ENCODE measurements around the gene TRPV4. TPM values are rescaled to one million over a fixed set of nuclear protein-coding genes. Genes with fewer than 3 reads are reported as not detected.
A peak's percentile ranks its signal among the peaks of the same experiment; 100 is the strongest.

TRPV4 gene
- total RNA-seq, 2 donors from 2014 or later, result not detected

DNA sequence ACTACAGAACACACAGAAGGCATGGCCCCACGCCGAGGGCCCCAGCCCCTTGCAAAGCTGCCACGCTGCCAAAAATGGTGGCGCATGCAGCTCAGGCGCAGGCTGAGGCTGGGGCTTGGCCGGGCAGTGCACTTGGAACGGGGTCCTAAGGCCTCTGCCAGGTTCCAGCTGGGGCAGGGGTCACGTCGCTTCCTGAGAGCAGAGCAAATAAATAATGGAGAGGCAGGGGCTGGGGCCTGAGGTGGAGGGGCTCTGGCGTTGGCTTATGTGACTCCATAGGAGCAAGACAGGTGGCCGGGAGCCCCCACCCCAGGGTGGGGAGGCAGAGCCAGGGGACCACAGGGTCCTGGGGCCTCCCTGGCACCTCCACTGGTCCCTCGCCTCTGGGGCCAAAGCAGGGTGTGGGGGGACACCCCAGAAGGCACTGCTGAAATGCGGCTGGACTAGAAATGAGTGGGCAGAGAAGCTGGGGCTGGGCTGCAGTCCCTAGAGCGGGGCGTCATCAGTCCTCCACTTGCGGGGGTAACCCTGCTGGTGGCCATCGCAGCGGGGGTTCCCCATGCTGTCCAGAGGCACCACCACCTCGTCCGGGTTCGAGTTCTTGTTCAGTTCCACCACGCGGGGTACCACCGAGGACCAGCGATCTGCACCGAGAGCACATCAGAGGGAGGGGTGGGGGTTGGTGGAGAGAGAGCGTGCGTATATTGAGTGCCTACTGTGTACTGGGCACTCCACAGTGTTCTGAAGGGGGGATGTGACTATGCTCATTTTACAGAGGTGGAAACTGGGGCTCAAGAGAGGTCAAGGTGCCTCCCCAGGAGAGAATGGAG is 49.8 kb downstream of the TRPV4 start:
- no peaks in the 10 kb centered on the region for H3K4me1 Mint-ChIP-seq (ENCODE audit: low read depth)
- DNase-seq, result no peak
- peaks cover 0 to 1% of the 10 kb centered on the region in 2 donors for H3K36me3 Mint-ChIP-seq (ENCODE audit: insufficient read depth in 2 of 2)
- no peak overlapping the region for H3K4me3 Mint-ChIP-seq
- H3K27ac Mint-ChIP-seq, result no peak overlapping the region
- no peak for ATAC-seq (replicated peaks in 1 of 2)
- no peaks in the 10 kb centered on the region for H3K27me3 Mint-ChIP-seq (ENCODE audit: low read depth)
- peaks cover 0 to 3% of the 10 kb centered on the region in 2 donors for H3K9me3 Mint-ChIP-seq

DNA sequence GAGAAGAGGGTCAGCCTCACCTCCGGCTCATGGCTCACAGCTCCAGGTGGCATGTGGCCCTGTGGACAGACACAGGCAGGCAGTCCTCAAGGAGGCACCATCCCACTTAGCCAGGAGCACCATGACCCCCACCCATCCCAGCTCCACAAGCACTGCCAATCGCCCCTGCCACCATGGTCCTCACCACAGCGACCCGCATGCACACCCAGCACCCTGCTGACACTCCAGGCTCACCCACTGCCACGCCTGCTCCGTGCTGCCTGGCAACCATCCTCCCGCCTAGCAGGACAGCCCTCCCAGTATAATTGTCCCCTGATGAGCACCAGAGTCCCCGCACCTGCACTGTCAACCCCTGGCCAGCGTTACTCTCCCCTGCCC is 50.9 kb downstream of the TRPV4 start:
- ATAC-seq (replicated peaks in 1 of 2) (no peak), DNase-seq (no peak)
- Mint-ChIP-seq H3K4me3 (no peak overlapping the region), H3K9me3 (peaks cover 0 to 3% of the 10 kb centered on the region in 2 donors), H3K4me1 (ENCODE audit: low read depth) (peaks cover 5% of the 10 kb centered on the region), H3K36me3 (ENCODE audit: insufficient read depth in 2 of 2) (peaks cover 0 to 1% of the 10 kb centered on the region in 2 donors), H3K27ac (no peak overlapping the region), H3K27me3 (ENCODE audit: low read depth) (no peaks in the 10 kb centered on the region)

DNA sequence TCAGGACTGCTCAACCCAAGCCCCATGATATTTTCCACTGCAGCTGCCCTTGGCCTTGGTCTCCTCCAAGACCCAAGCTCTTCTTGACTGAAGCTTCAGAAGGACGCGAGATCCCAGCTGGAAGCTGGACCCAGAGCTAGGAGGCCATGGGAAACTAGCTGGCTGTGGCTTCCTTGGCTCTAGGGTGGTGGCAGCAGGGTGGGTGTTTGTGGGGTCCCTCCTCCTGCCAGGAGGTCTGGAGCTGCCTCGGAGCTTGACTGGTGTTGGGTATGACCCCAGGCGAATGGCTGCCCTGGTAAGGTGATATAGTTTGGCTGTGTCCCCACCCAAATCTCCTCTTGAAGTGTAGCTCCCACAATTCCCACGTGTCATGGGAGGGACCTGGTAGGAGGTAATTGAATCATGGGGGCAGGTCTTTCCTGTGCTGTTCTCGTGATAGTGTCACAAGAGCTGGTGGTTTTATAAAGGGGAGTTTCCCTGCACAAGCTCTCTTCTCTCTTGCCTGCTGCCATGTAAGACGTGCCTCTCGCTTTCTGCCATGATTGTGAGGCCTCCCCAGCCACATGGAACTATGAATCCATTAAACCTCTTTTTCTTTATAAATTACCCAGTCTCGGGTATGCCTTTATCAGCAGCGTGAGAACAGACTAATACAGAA is 51.4 kb downstream of the TRPV4 start:
- Mint-ChIP-seq H3K27me3 (ENCODE audit: low read depth) (no peaks in the 10 kb centered on the region), H3K4me1 (ENCODE audit: low read depth) (peaks cover 5% of the 10 kb centered on the region), H3K9me3 (peaks cover 0 to 3% of the 10 kb centered on the region in 2 donors), H3K27ac (no peak overlapping the region), H3K4me3 (no peak overlapping the region), H3K36me3 (ENCODE audit: insufficient read depth in 2 of 2) (peaks cover 0 to 1% of the 10 kb centered on the region in 2 donors)
- ATAC-seq (replicated peaks in 1 of 2) (no peak), DNase-seq (no peak)

DNA sequence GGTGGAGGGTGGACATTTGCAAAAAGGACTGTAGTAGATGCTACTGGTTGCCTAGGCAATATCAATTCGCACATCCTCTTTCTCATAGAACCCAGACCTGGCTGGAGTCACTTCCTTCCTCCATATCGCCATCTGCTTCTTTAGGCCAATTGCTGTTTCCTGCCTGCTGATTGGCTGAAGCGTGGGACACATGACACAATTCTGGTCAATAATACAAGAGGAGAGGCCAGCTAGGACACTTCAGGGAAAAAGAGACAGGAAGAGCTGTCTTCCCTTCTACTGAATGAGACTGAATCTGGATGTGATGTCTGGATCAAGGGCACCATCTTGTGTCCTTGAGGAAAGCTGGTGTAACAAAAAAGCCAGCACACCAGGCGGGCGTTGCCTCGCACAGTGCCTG is 53.8 kb downstream of the TRPV4 start:
- Mint-ChIP-seq H3K4me3 (no peak overlapping the region), H3K27me3 (ENCODE audit: low read depth) (no peaks in the 10 kb centered on the region), H3K27ac (no peak overlapping the region), H3K4me1 (ENCODE audit: low read depth) (peaks cover 5% of the 10 kb centered on the region), H3K9me3 (peaks cover 0 to 3% of the 10 kb centered on the region in 2 donors), H3K36me3 (ENCODE audit: insufficient read depth in 2 of 2) (peaks cover 0 to 1% of the 10 kb centered on the region in 2 donors)
- DNase-seq, result no peak
- ATAC-seq (replicated peaks in 1 of 2), result no peak

DNA sequence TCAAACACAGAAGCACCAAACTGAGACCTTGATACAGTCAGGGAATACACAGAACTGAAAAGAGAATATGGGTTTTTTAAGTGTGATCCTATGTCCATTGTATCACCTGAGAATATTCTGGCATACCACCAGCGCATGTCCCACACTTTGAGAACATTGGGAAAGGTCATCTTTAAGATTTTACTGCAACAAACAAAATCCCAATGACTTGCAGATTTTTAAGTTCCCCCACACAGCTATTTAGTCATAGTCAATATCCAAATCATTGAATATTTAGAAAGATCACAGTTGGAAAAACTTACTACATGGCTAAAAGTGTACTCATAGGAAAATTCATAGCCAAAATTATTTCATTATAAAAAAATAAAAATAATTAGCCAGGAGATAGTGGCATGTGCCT is 54.5 kb downstream of the TRPV4 start:
- Mint-ChIP-seq H3K27ac (no peak overlapping the region), H3K9me3 (peaks cover 0 to 3% of the 10 kb centered on the region in 2 donors), H3K4me3 (no peak overlapping the region), H3K27me3 (ENCODE audit: low read depth) (no peaks in the 10 kb centered on the region), H3K4me1 (ENCODE audit: low read depth) (peaks cover 5% of the 10 kb centered on the region), H3K36me3 (ENCODE audit: insufficient read depth in 2 of 2) (peaks cover 0 to 1% of the 10 kb centered on the region in 2 donors)
- no peak for DNase-seq
- ATAC-seq (replicated peaks in 1 of 2), result no peak

DNA sequence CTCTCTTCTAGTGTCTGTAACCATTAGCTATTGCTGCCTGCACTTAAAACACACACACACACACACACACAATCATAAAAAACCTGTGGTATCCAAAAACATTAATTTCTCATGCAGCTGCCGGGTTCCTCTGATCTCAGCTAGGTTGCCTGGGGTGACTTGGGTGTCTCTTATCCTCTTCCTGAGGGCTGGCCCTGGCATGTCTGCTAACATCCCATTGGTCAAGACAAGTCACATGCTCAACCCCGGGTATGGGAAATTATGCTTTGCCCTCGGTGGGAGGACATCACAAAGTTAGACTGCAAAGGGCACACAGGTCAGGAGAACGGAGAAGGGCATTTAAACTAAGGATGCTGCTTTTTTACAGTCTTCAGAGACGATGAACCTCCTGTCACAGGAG is 55.7 kb downstream of the TRPV4 start:
- peak overlapping the region; percentile 59 for H3K27ac Mint-ChIP-seq
- no peaks in the 10 kb centered on the region for H3K27me3 Mint-ChIP-seq (ENCODE audit: low read depth)
- peak overlapping the region; percentile 39 to 76 for H3K4me3 Mint-ChIP-seq
- peaks cover 0 to 1% of the 10 kb centered on the region in 2 donors for H3K36me3 Mint-ChIP-seq (ENCODE audit: insufficient read depth in 2 of 2)
- peaks cover 10% of the 10 kb centered on the region for H3K4me1 Mint-ChIP-seq (ENCODE audit: low read depth)
- H3K9me3 Mint-ChIP-seq, result peaks cover 0 to 3% of the 10 kb centered on the region in 2 donors
- peak; percentile 52 to 55 for DNase-seq
- ATAC-seq (replicated peaks in 1 of 2), result peak; percentile 82 to 88

DNA sequence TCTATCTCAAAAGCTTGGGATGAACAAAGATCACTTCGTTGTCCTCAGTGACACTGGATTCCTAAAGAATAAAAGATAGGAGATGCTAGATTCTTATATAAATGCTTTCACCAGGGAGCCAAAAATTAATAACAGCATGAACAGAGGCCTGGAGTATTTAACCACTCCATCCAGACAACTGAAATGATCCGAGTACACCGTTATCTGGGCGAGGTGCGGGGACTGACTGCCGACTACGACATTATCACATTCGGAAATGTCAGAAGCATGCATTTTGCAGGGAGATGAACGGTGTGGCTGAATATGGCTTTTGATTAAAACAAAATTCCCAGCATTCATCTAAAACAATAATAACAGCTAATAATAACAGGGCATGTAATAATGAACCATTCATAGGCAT is 56.6 kb downstream of the TRPV4 start:
- Mint-ChIP-seq H3K27ac (no peak overlapping the region), H3K4me1 (ENCODE audit: low read depth) (peaks cover 11% of the 10 kb centered on the region), H3K4me3 (no peak overlapping the region), H3K36me3 (ENCODE audit: insufficient read depth in 2 of 2) (peaks cover 0 to 1% of the 10 kb centered on the region in 2 donors), H3K27me3 (ENCODE audit: low read depth) (no peaks in the 10 kb centered on the region), H3K9me3 (peaks cover 0 to 3% of the 10 kb centered on the region in 2 donors)
- DNase-seq (no peak), ATAC-seq (replicated peaks in 1 of 2) (no peak)

DNA sequence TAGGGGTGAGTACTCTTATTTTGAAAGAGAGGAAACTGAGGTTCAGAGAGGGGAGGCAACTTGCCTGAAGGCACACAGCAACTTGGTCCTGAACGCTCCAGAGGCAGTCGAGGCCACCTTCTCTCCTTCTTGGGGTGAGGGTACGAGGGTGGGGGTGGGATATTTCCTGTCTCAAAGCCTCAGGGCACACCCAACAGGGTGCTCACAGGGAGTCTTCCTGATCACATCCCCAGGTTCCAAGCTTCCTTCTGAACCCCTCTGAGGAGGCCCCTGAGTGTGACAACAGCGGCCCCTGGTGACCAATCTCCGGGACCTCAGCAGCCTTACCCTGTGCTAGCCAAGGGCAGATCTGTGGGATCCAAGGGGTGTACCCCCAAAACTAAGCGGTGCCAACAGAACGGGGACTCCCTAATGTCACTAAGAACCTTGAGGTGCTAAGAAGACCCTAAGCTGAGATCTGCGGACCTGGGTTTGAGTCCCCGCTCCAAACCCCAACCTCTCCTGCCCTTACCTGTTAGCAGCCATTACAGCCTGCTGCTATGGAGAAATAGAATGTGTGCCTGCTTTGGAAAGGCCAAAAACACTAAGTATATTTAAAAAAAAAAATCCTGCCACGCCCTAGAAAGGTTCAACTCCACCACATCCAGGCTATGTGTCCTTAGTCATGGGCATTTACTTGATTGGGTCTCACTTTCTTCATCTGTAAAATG is 57.9 kb downstream of the TRPV4 start:
- no peak overlapping the region for H3K4me3 Mint-ChIP-seq
- H3K27me3 Mint-ChIP-seq (ENCODE audit: low read depth), result no peaks in the 10 kb centered on the region
- peaks cover 0 to 3% of the 10 kb centered on the region in 2 donors for H3K9me3 Mint-ChIP-seq
- H3K27ac Mint-ChIP-seq, result no peak overlapping the region
- H3K4me1 Mint-ChIP-seq (ENCODE audit: low read depth), result peaks cover 11% of the 10 kb centered on the region
- peaks cover 0 to 1% of the 10 kb centered on the region in 2 donors for H3K36me3 Mint-ChIP-seq (ENCODE audit: insufficient read depth in 2 of 2)
- DNase-seq (peak; percentile 77 to 78), ATAC-seq (replicated peaks in 1 of 2) (peak; percentile 79 to 83)

DNA sequence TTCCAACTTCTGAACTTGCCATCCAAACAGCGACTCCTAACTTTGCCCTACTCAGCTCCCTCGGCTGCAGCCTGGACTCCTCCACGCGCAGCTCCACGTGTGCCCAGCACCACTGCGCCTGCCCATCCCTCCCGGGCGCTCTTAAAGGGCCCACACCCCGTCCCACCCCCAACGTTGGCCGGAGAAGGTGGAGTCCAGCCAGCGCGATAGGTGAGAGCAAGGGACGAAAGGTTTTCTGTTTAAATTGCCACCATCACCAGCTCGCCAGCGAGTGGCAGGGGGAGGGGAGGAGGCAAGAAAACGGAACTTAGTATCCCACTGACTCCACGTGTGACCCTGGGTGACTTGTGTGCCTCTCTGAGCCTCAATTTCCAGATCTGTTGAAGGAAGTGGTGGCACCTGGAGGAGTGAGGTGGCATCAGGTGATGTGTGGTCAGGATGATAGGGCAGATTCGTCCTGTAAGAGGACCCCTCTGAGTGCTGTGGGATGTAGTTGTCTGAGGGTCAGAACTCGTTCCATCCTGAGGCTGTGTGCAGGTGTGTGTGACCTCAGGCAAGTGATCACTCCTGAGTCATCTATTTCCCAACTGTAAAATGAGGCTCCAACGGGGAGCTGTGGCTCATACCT is 59.7 kb downstream of the TRPV4 start:
- no peak overlapping the region for H3K27ac Mint-ChIP-seq
- peak overlapping the region in 1 of 2 donors; percentile 1 for H3K4me3 Mint-ChIP-seq
- no peaks in the 10 kb centered on the region for H3K27me3 Mint-ChIP-seq (ENCODE audit: low read depth)
- no peaks in the 10 kb centered on the region for H3K9me3 Mint-ChIP-seq
- no peaks in the 10 kb centered on the region for H3K36me3 Mint-ChIP-seq (ENCODE audit: insufficient read depth in 2 of 2)
- peaks cover 11% of the 10 kb centered on the region for H3K4me1 Mint-ChIP-seq (ENCODE audit: low read depth)
- ATAC-seq (replicated peaks in 1 of 2) (no peak), DNase-seq (no peak)

DNA sequence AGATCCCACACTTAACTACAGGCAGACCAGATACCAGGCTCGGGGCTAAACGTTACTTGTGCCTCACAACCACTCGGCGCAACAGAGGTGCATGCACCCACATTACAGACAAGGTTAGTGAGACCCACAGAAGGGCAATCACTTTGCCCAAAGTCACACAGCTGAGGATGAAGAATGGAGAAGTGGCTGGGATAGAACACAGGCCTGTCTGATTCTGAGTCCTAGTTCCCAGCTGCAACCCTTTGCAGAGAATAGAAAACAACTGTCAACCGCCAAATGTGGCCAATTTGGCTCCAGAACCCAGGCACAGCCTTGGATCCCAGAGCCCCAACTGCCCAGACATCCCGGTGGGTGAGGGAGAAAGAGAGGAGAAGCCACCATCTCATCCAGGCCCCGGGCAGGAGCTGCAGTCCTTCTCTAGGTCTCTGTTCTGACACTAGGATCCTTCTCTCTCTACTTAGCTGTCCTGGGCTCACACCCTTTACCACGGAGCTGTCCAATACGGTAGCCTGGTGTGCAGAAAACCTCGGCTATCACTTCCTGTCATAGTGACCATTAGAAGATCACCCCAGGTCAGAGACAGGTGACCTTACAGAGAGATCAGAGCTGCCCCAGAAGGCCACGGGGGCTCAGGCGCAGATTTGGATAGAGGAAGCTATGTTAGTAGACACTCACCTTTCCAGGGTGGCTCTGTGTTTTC is 60.4 kb downstream of the TRPV4 start:
- H3K27me3 Mint-ChIP-seq (ENCODE audit: low read depth), result no peaks in the 10 kb centered on the region
- ATAC-seq (replicated peaks in 1 of 2) (no peak), DNase-seq (no peak)
- no peak overlapping the region for H3K27ac Mint-ChIP-seq
- peak overlapping the region in 1 of 2 donors; percentile 37 for H3K4me3 Mint-ChIP-seq
- H3K9me3 Mint-ChIP-seq, result no peaks in the 10 kb centered on the region
- no peaks in the 10 kb centered on the region for H3K36me3 Mint-ChIP-seq (ENCODE audit: insufficient read depth in 2 of 2)
- peaks cover 10% of the 10 kb centered on the region for H3K4me1 Mint-ChIP-seq (ENCODE audit: low read depth)

DNA sequence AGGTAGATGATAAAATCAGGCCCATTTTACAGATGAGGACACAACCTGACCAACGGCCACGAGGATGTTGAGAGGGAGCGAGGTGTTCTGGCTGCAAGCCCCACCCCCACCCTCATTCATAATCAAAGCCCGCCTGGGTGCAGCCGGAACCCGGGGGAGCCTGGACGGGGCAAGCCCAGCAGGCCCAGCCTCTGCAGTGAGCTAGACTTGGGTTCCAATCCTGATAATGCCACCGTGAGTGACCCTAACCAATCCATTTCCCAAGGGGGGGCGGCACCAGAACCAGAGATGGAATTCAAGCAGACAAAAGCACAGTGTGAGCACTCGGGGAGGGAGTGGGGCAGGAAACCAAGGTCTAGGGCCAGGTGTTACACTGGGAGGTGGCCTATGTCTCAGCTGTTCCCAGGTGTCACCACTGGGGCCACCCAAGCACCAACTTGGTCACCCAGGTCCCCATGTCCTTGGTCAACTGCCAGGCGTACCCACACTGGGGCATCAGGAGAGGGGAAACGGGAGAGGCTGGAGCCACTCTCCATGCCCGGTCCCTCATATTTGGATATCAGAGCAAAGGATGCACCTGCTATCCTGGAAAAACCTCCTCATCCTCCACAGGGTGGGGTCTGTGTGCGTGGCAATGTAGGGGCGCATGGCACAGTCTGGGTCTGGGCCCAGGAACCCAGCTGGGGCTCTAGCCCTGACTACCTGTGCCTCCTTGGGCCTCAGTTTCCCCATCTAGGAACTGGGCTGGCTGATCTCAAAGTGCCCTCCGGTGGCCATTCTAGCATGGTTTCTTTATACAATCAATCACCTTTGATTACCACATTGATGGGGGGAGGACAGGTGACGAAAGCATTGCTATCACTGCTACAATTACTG is 61.2 kb downstream of the TRPV4 start:
- peaks cover 6% of the 10 kb centered on the region for H3K4me1 Mint-ChIP-seq (ENCODE audit: low read depth)
- no peak overlapping the region for H3K4me3 Mint-ChIP-seq
- H3K27ac Mint-ChIP-seq, result no peak overlapping the region
- no peaks in the 10 kb centered on the region for H3K27me3 Mint-ChIP-seq (ENCODE audit: low read depth)
- DNase-seq (no peak), ATAC-seq (replicated peaks in 1 of 2) (no peak)
- no peaks in the 10 kb centered on the region for H3K9me3 Mint-ChIP-seq
- H3K36me3 Mint-ChIP-seq (ENCODE audit: insufficient read depth in 2 of 2), result no peaks in the 10 kb centered on the region
